K562 (cell line): ENCODE measurements around the gene MPST.

Source experiments
- ETV5 ChIP-seq: sonication (generic); formaldehyde crosslinking; IDR thresholded peaks from 2 replicates; pipeline ENCODE4 v1.4.0; 2020; ENCODE audit warnings: low read depth, mild to moderate bottlenecking, missing genetic modification reagents
- EZH2 ChIP-seq: IDR thresholded peaks from 2 replicates; pipeline ENCODE4 v1.6.1; 2012; ENCODE audit warnings: low read depth, mild to moderate bottlenecking, inconsistent platforms, low read length, borderline replicate concordance
- HDAC1 ChIP-seq, 2 experiments: fragments of 450-650 bp; IDR thresholded peaks; 2 replicates each; pipeline ENCODE4 v1.6.1; 2016 to 2017; ENCODE audit warnings: inconsistent platforms in 1 of 2, mild to moderate bottlenecking in 1 of 2, moderate library complexity in 1 of 2
- HNRNPL ChIP-seq: fragments of 200-400 bp; formaldehyde crosslinking; IDR thresholded peaks from 2 replicates; pipeline ENCODE4 v1.6.1; 2017; ENCODE audit warnings: low read depth, mild to moderate bottlenecking, low read length
- POLR2AphosphoS5 ChIP-seq: IDR thresholded peaks from 2 replicates; pipeline ENCODE4 v1.6.1; 2011; ENCODE audit warnings: mild to moderate bottlenecking, low read depth, low read length, moderate library complexity; ENCODE audit not compliant: control insufficient read depth, insufficient read depth
- RB1 ChIP-seq: fragments of 450-650 bp; IDR thresholded peaks from 2 replicates; pipeline ENCODE4 v1.6.1; 2017; ENCODE audit warnings: low read depth, mild to moderate bottlenecking
- SMARCE1 ChIP-seq: fragments of 450-650 bp; IDR thresholded peaks from 2 replicates; pipeline ENCODE4 v1.7.1; 2016; ENCODE audit warnings: mild to moderate bottlenecking
- ZNF224 ChIP-seq: sonication (generic); formaldehyde crosslinking; IDR thresholded peaks from 2 replicates; pipeline ENCODE4 v1.8.0; 2022; ENCODE audit warnings: mild to moderate bottlenecking, missing genetic modification reagents
- ZNF253 ChIP-seq: fragments of 250-450 bp; sonication (Bioruptor Pico); conservative IDR thresholded peaks from 2 replicates; pipeline ENCODE4 v1.6.1; 2021; ENCODE audit warnings: mild to moderate bottlenecking
- TF ChIP-seq, protein P1 (sequence below), 3 experiments: IDR thresholded peaks in 2 of 3; conservative IDR thresholded peaks in 1 of 3; 2 replicates each; pipeline ENCODE4 v1.5.1; 2011 to 2012; ENCODE audit warnings: low read length in 3 of 3, mild to moderate bottlenecking in 3 of 3, control low read depth in 2 of 3, improper control_type of control experiment in 1 of 3, inconsistent platforms in 1 of 3, low read depth in 1 of 3, mixed read lengths in 1 of 3, moderate library complexity in 1 of 3; ENCODE audit not compliant: insufficient read depth in 2 of 3
- TF ChIP-seq, protein P2 (sequence below): sonication (generic); formaldehyde crosslinking; IDR thresholded peaks from 2 replicates; pipeline ENCODE4 v1.8.0; 2022; ENCODE audit warnings: mild to moderate bottlenecking, missing genetic modification reagents, borderline replicate concordance

DNA sequence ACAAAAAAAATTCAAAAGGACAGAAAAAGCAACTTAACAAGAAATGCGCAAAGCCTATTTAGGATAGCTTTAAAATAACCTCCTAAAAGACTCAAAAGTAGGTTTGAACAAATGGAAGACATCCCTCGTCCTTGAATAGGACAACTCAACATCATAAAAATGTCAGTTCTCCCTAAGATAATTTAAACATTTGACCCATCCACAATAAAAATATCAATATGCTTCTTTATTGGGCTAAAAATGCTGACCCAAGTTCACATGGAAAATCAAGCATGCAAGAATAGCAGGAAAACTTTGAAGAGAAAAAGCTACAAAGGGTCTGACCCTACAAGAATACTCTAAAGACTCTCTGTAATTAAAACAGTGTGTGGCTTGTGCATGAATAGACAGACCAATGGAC lies 19.9 kb downstream of the MPST start:
- no peak for TF ChIP-seq ZNF224 (CRISPR knock-in tag)
- TF ChIP-seq, protein P1, sequence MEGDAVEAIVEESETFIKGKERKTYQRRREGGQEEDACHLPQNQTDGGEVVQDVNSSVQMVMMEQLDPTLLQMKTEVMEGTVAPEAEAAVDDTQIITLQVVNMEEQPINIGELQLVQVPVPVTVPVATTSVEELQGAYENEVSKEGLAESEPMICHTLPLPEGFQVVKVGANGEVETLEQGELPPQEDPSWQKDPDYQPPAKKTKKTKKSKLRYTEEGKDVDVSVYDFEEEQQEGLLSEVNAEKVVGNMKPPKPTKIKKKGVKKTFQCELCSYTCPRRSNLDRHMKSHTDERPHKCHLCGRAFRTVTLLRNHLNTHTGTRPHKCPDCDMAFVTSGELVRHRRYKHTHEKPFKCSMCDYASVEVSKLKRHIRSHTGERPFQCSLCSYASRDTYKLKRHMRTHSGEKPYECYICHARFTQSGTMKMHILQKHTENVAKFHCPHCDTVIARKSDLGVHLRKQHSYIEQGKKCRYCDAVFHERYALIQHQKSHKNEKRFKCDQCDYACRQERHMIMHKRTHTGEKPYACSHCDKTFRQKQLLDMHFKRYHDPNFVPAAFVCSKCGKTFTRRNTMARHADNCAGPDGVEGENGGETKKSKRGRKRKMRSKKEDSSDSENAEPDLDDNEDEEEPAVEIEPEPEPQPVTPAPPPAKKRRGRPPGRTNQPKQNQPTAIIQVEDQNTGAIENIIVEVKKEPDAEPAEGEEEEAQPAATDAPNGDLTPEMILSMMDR (IDR thresholded peaks at IDR 0.05 in 2 of 3, conservative IDR thresholded peaks at IDR 0.05 in 1 of 3; ENCODE audit: insufficient read depth in 2 of 3, low read depth in 1 of 3, low read length in 3 of 3) = no peak
- no peak for TF ChIP-seq EZH2
- no peak for TF ChIP-seq ZNF253 (CRISPR knock-in tag)
- TF ChIP-seq ETV5 (CRISPR knock-in tag) = no peak
- TF ChIP-seq, protein P2, sequence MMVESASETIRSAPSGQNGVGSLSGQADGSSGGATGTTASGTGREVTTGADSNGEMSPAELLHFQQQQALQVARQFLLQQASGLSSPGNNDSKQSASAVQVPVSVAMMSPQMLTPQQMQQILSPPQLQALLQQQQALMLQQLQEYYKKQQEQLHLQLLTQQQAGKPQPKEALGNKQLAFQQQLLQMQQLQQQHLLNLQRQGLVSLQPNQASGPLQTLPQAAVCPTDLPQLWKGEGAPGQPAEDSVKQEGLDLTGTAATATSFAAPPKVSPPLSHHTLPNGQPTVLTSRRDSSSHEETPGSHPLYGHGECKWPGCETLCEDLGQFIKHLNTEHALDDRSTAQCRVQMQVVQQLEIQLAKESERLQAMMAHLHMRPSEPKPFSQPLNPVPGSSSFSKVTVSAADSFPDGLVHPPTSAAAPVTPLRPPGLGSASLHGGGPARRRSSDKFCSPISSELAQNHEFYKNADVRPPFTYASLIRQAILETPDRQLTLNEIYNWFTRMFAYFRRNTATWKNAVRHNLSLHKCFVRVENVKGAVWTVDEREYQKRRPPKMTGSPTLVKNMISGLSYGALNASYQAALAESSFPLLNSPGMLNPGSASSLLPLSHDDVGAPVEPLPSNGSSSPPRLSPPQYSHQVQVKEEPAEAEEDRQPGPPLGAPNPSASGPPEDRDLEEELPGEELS (CRISPR knock-in tag) = no peak
- no peak for TF ChIP-seq POLR2AphosphoS5
- TF ChIP-seq RB1 = no peak
- TF ChIP-seq SMARCE1 = no peak
- TF ChIP-seq HDAC1 (IDR thresholded peaks at IDR 0.05) = no peak
- TF ChIP-seq HNRNPL = no peak
